GM19240 (cell line): ENCODE results near the gene MRPL21.
"Not testable (repeated sequence)": the region's sequence is repeated elsewhere in the genome, so short reads cannot be mapped to it uniquely, and the experiment has no call there.

Experiments used
- DNase-seq: peaks from one replicate; pipeline ENCODE4 v3.0.0; 2011; ENCODE audit warnings: low spot score; ENCODE audit not compliant: insufficient read length

MRPL21 gene

GRCh38 chr11:68868221-68868835 is 35.3 kb downstream of the MRPL21 start:
- no peak for DNase-seq

- DNase-seq: no peak
Observed at GRCh38 chr11:68867066-68867465, 36.6 kb downstream of the MRPL21 start.

- no peak for DNase-seq
Observed at GRCh38 chr11:68865241-68865640, 38.4 kb downstream of the MRPL21 start.

GRCh38 chr11:68863553-68864265 is 39.9 kb downstream of the MRPL21 start:
- DNase-seq: no peak

- DNase-seq: no peak
Observed at GRCh38 chr11:68862421-68862820, 41.2 kb downstream of the MRPL21 start.

- DNase-seq: no peak
Observed at GRCh38 chr11:68859123-68859522, 44.5 kb downstream of the MRPL21 start.

GRCh38 chr11:68857037-68857586 is 46.5 kb downstream of the MRPL21 start:
- DNase-seq: no peak

- not testable (repeated sequence) for DNase-seq
Observed at GRCh38 chr11:68856425-68857030, 47.1 kb downstream of the MRPL21 start.

GRCh38 chr11:68855205-68855981 is 48.2 kb downstream of the MRPL21 start:
- no peak for DNase-seq

GRCh38 chr11:68854273-68854958 is 49.2 kb downstream of the MRPL21 start:
- no peak for DNase-seq

GRCh38 chr11:68852628-68853027 is 51.0 kb downstream of the MRPL21 start:
- no peak for DNase-seq

GRCh38 chr11:68848429-68848828 is 55.2 kb downstream of the MRPL21 start:
- DNase-seq: no peak

- no peak for DNase-seq
Observed at GRCh38 chr11:68847395-68847794, 56.2 kb downstream of the MRPL21 start.

GRCh38 chr11:68845351-68846002 is 58.2 kb downstream of the MRPL21 start:
- DNase-seq: no peak

- no peak for DNase-seq
Observed at GRCh38 chr11:68844801-68845200, 58.8 kb downstream of the MRPL21 start.

GRCh38 chr11:68844376-68844775 is 59.3 kb downstream of the MRPL21 start:
- no peak for DNase-seq

GRCh38 chr11:68843703-68844312 is 59.8 kb downstream of the MRPL21 start:
- peak; percentile 73 for DNase-seq

GRCh38 chr11:68843052-68843561 is 60.5 kb downstream of the MRPL21 start:
- DNase-seq: no peak

- no peak for DNase-seq
Observed at GRCh38 chr11:68842427-68843051, 61.1 kb downstream of the MRPL21 start.
